ENCODE data around the gene ZNF646.

The ZNF646 gene

GRCh38 chr16:31063843-31064611, 10.2 kb upstream of the ZNF646 start:
- DNase-seq, result no peak

- no peak for DNase-seq
Measured at GRCh38 chr16:31064882-31065461, 9.2 kb upstream of the ZNF646 start.

- no peak for DNase-seq
Measured at GRCh38 chr16:31067342-31067741, 6.9 kb upstream of the ZNF646 start.

- no peak for DNase-seq
Measured at GRCh38 chr16:31071861-31072260, 2.4 kb upstream of the ZNF646 start.

GRCh38 chr16:31072540-31073141, 1.6 kb upstream of the ZNF646 start:
- peak in 1 of 2 experiments; percentile 14 for DNase-seq

GRCh38 chr16:31073142-31073969, 866 bp upstream of the ZNF646 start:
- peak; percentile 79 to 87 for DNase-seq

- DNase-seq, result no peak
Measured at GRCh38 chr16:31074814-31075183, 577 bp downstream of the ZNF646 start.

GRCh38 chr16:31076319-31076718, 2.1 kb downstream of the ZNF646 start:
- no peak for DNase-seq

- DNase-seq, result no peak
Measured at GRCh38 chr16:31077024-31077423, 2.8 kb downstream of the ZNF646 start.

GRCh38 chr16:31077592-31078396, 3.6 kb downstream of the ZNF646 start:
- no peak for DNase-seq

GRCh38 chr16:31078597-31079341, 4.5 kb downstream of the ZNF646 start:
- no peak for DNase-seq

GRCh38 chr16:31079342-31079944, 5.2 kb downstream of the ZNF646 start:
- DNase-seq, result no peak

GRCh38 chr16:31080035-31080629, 5.9 kb downstream of the ZNF646 start:
- DNase-seq, result no peak

GRCh38 chr16:31080756-31081419, 6.7 kb downstream of the ZNF646 start:
- DNase-seq, result no peak

GRCh38 chr16:31081428-31082351, 7.5 kb downstream of the ZNF646 start:
- DNase-seq, result no peak

- DNase-seq, result no peak
Measured at GRCh38 chr16:31082368-31083045, 8.3 kb downstream of the ZNF646 start.

- no peak for DNase-seq
Measured at GRCh38 chr16:31083081-31083480, 8.9 kb downstream of the ZNF646 start.

GRCh38 chr16:31083556-31083955, 9.3 kb downstream of the ZNF646 start:
- no peak for DNase-seq

GRCh38 chr16:31083981-31084380, 9.8 kb downstream of the ZNF646 start:
- no peak for DNase-seq

Data from stimulated activated CD4-positive, alpha-beta T cell treated with anti-CD3 and anti-CD28 coated beads, Interleukin-4, amount 100 ng/mL, for 4 hours (primary cell).